Peyer's patch (tissue), 4 donors: ENCODE results near the gene HDAC4.

Source experiments
- CTCF ChIP-seq, 6 experiments: fragments of 450-650 bp in 4 of 6; fragments of 200-600 bp in 2 of 6; sonication (generic) in 1 of 6; IDR thresholded peaks; one replicate each; pipeline ENCODE4 v1.5.1; 2017 to 2019; ENCODE audit warnings: antibody characterized with exemption in 6 of 6, mild to moderate bottlenecking in 3 of 6, moderate library complexity in 1 of 6
- POLR2A ChIP-seq, 2 donors: fragments of 450-650 bp; IDR thresholded peaks; one replicate each; pipeline ENCODE4 v1.5.1; 2017; ENCODE audit warnings: antibody characterized with exemption in 2 of 2, mild to moderate bottlenecking in 2 of 2, moderate library complexity in 2 of 2

DNA sequence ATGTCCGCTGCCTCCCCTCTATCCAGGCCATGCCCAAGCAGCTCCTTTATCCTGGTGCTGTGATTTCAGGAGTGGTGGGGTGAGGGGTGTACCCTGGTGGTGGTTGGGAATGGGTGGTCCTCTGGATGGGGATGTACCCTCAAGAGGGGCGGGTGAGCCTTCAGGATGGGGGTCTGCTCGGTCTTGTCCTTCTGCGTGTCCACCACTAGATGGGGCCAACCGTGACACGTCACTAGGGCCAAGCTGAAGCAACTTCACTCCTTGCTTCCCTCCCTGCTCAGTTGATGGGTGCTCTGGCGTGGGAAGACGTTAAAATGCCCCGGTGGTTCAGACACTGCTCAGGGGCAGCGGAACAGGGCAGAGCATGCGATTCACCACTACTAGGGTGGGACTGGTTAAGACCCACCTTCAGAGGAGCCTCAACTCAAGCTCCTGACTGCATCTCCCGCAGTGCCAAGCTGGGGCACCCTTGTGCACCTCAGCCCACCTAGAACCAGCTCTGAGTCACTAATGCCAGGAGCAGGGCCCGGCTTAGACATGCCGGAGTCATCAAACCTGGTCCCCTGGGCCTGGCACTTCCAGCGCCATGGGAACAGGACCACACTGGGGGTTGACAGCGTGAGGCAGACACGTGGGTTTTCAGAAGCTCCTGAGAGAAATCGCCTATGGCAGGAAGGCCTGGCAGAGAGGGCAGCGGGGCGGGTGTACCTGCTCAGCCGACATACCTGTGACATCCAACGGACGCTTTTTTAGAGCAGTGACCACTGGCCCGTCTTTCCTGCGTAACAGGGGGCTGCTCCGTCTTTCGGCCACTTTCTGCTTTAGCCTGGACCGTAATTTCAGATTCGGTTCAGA lies 256.7 kb downstream of the HDAC4 start:
- TF ChIP-seq CTCF (IDR thresholded peaks at IDR 0.05) (peak in 5 of 6 experiments; percentile 21 to 52 (median 48)), POLR2A (IDR thresholded peaks at IDR 0.05) (no peak)
